GM21390 (cell line): ENCODE measurements around the gene DDX52.
"Not testable (repeated sequence)": the region's sequence is repeated elsewhere in the genome, so short reads cannot be mapped to it uniquely, and the experiment has no call there.

Experiments used
- ATAC-seq: cut with Tn5 transposase; IDR thresholded peaks from one replicate; pipeline ENCODE4 v1.9.1; 2021; ENCODE audit not compliant: unreplicated experiment

DDX52 gene

DNA sequence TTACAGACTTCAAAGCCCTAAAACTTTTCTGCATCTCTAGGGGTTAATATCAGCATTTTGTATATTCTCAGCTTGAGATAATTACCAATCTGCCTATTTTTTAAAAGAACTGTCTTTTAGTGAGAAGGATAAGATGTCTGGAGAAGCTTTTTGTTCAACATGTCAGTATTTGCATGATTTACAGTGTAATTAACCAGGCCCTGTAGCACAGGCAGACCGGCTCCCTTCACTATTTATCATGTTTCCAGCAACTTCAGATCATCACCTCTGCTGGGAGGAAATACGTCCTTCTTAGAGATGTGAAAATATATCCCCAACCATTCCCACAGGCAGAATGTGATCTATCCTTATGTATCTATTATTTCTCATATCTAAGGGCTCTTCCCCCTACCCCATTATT lies 8.6 kb upstream of the DDX52 start:
- ATAC-seq = no peak

GRCh38 chr17:37650419-37651003 lies 7.3 kb upstream of the DDX52 start:
- no peak for ATAC-seq

- ATAC-seq = no peak
These were observed 5.3 kb upstream of the DDX52 start for GRCh38 chr17:37648555-37648954.

DNA sequence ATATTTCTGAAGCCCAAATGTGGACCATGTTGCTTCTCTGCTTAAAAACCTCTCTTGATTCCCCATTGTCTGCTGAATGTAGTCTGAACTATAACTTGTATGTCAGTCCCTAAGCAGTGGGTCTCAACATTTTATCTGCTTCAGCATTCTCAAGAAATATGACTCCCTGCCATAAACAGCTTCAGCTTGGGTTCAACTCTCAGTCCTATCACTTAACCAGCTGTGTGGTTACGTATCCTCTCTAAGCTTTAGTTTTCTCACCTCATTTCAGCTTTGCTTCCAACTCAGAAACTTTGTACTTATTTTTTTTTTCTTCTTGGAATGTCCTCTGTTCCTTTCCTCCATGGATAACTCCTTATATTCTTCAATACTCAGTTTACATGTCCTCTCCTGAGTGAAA lies 4.6 kb upstream of the DDX52 start:
- no peak for ATAC-seq

DNA sequence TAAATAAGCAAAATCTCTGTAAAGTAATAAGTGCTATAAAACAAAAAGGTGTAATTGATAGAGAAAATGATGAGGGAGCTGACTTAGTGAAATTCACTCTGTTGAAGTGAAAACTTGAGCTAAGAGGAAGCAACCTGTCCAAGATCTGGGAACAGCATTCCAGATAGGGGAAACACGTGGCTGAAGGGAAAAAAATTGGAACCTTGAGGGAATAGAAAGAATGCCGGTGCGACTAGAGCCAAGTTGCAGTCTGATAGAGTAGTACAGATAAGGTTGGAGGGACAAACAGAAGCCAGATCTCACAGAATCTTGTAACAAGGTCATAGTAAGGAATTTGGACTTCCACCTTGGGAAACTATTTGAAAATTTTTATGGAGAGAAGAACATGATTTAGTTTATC lies 623 bp upstream of the DDX52 start:
- ATAC-seq = no peak

- ATAC-seq = no peak
These were observed 565 bp downstream of the DDX52 start for GRCh38 chr17:37642681-37643080.

DNA sequence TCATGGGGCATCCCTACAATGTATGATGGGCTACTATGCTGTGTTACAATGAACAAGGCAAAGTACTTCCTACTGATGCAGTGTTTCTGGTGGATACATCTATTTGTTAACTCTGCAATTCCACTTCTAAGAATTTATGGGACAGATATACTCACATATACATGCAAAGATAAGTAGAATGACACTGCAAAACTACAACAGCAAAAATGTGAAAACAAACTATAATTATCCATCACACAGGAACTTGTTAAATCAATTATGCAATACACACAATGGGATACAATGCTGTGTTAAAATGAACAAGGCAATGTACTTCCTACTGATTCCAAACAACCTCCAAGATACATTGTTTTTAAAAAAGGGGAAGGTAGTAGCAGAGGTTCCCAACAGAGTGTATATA lies 3.2 kb downstream of the DDX52 start:
- ATAC-seq = no peak

DNA sequence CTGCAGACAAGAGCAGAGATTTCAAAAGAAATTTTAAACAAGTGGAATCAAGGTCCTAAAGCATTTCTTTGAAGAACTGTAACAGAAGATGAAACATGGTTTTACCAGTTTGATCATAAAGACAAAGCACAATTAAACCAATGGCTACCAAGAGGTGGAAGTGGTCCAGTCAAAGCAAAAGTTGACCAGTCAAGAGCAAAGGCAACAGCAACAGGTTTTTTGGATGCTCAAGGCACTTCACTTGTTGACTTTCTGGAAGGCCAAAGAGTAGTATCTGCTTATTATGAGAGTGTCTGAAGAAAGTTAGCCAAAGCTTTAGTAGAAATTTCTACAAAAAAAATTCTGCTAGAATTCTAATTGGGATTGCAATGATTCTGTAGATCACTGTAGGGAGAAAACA lies 5.3 kb downstream of the DDX52 start:
- no peak for ATAC-seq

DNA sequence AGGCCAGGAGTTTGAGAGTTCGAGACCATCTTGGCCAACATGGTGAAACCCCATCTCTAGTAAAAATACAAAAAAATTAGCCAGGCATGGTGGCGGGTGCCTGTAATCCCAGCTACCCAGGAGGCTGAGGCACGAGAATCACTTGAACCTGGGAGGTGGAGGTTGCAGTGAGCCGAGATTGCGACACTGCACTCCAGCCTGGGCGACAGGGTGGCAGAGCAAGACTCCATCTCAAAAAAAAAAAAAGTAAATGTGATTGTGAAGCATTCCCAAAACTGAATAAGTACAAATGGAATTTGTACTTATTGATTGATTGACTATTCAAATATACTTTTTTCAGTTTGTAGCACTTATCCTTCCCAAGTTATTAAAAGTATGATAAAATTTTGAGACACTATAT lies 26.8 kb downstream of the DDX52 start:
- not testable (repeated sequence) for ATAC-seq

DNA sequence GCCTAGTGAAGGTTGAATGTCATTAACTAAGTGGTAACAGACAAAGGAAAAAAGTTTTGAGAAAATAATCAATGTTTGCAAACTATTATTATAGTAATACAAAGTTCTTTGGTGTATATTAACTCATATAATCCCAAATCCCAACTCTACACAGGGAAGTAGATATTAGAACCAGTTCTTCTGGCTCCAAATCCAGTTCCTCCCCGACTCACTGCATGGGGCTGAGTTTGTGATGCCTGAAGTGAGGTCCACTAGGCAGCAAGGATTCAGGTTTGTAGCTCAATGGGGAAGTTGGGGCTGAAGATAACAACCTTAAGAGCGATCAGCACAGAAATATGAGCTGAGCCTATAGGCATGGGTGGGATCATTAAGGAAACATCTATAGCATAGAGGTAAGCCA lies 28.4 kb downstream of the DDX52 start:
- ATAC-seq = no peak

DNA sequence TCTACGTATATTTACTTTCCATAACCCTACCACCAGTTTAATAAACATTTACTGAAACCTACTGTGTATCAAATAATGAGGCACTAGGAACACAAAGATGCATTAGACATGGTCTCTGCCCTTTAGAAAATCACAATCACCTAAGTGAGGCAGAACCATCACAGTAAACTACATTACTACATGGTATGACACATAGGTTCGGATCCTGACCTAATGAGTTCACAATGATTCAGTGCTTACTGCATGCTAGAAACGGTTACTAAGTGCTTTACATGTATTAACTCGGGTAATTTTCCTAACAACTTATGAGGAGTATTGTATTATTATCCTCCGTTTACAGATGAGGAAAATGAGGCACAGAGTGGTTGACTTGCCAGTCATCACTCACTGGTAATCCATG lies 28.9 kb downstream of the DDX52 start:
- ATAC-seq = no peak

DNA sequence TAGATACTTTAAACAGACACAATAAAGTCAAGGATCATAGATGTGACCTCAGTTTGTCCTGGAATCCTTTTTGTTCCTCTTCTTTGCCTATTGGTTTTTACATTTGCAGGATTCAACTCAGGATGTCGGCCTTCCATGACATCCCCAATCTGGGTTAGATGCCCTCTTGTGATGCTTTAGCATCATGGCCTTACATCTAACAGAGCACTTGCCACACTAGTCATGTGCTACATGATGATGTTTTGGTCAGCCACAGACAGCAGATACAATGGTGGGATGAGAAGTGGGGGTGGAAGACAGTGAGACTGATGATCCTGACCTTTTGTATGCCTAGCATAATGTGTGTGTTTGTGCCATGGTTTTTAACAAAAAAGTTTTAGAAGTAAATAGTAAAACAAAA lies 32.3 kb downstream of the DDX52 start:
- ATAC-seq = no peak

DNA sequence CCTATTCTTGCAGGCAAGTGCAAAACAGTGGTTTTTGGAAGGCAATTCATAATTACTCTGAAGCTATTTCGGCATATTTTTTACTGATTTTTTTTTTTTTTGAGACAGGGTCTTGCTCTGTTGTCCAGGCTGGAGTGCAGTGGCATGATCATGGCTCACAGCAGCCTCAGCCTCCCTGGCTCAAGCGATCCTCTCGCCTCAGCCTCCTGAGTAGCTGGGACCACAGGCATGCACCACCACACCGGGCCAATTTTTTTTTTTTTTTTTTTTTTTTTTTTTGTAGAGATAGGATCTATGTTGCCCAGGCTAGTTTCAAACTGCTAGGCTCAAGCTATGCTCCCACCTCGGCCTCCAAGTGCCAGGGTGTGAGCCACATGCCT lies 33.2 kb downstream of the DDX52 start:
- not testable (repeated sequence) for ATAC-seq

DNA sequence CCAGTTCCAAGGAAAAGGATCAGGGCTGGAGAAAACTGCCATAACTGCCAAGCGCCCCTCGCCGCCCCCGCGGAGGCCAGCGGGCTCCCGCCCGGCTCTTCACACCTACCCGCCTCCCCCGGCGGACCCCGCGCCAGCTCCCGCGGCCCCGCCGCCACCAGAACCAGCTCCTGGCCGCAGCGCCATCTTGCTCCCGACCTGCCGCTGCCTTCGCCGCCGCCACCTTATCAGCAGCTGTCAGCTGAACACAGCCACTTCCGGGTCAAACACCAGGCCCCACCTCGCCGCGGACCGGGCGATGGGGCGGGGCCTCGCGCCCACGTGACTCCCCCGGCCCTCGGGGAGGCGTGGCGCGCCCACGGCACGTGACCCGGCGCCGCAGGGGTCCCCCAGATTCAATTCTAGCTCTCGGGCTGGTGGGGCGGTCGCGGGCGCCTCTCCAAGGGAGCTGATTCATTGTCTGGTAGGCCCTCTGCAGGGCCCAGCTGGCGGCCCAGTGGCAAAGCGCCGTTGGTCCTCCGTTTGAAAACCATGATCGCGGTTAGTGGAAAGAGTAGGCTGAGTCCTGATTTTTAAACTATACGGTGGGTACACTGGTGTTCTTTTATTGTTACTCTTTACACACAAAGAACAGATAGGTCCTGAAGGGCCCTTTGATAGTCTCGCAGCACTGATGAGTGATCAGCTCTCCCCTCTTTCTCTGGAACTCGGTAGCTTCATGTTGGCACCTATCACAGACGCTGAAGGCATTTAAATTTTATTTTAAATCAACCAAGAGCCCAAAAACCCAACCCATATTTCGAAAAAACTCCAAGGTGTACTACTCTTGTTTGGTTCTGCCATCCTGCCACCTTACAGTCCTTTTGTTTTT lies 33.8 kb downstream of the DDX52 start, which contains the start of gene SYNRG:
TSS of gene SYNRG (minus strand) at position 249 of the 871 bp plus-strand sequence. CDS start at position 186, 63 bp downstream.
- ATAC-seq = peak; percentile 76

DNA sequence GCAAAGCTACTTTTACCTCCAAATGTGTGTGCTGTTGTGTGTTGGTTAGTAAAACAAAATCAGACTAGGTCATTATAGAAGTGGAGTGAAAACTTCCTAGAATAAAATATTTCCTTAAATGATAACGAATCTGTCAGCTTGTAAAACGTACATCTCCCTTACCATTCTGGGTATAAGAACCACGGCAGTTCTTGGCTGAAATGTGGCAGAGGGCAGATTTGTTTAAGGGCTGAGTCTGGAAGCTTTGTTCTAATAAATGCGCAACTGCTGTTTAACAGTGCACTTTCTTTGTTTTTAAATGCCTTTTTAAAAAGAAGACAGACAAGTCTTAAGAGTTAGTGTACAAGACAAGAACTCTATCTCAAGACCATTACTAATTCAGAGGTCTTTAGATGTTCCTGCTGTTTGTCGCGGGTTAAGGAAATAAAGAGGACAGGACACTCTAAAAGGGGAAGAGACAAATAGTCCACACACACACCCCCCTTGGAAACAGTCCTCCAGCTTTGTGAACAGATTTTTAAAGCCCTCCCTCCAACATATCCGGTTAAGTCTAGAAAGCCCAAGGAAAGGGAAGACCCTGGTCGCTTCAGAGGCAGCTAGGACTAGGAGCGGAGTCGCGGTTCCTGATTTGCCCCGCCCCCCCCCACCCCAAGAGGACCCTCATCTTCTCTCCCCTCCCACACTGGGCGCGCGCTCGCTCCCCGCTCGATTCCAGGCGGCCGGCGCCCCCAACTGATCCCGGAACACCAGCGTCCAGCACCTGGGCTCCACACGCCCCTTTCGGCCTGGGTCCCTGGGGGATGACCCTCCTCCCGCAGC lies 34.7 kb downstream of the DDX52 start:
- ATAC-seq = peak; percentile 19

GRCh38 chr17:37607637-37608331 lies 35.5 kb downstream of the DDX52 start:
- no peak for ATAC-seq

DNA sequence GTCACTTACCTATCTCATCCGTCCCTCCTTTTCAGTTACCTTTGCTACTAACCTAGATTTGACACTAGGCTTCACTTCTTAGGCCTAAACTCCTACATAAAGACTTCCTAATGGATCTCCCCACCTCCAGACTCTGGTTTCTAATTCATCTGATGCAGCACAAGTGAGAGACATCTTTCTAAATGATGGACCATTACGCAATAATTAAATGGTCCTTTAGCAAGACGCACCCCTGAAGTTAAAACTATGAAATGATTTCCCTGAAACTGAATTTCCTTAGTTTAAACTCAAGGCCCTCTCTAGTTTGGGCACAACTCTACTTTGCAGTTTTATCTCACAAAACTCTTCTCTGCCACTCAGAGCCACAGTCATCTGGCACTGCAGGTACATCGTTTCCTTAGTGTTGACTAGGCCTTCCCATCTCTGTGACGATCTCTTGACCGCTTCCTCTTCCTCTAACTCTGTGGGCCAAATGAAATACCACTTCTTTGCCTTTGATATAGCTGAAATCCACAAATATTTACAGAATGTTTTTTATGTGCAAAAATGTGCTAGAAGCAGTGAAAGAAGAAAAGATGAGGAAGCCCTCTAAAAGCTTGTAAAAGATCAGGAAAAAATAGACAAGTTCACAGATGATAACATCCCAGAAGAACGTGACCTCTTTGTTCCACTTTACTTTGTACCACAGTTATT lies 37.3 kb downstream of the DDX52 start:
- no peak for ATAC-seq

DNA sequence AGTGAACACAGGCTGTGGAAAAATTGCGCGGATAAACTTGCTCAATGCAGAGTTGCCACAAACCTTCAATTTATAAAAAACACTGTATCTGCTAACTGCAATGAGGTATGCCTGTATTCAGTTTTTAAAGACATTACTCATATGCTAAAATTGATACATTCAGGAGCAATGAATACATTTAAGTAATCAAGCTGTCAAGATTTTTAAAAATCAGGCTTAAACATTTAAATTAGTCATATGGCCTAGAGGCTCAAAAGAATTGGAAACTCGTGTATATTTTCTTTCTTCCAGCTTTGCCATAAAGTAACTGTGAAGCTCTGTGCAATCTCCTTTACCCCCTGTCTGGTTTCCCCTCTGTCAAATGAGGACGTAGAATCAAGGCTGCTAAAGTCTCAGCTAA lies 38.2 kb downstream of the DDX52 start:
- no peak for ATAC-seq

DNA sequence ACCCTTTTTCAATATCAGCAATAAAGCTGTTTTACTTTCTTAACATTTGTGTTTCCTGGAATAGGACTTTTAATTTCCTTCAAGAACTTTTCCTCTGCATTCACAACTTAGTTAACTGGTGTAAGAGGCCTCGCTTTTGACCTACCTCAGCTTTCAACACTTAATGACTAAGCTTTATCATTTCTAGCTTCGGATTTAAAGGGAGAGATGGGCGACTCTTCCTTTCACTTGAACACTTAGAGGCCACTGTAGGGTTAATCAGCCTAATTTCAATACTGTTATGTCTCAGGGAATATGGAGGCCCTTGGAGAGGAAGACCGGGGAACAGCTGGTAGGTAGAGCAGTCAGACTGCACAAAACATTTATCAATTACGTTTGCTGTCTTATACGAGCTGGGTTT lies 38.7 kb downstream of the DDX52 start:
- ATAC-seq = no peak

DNA sequence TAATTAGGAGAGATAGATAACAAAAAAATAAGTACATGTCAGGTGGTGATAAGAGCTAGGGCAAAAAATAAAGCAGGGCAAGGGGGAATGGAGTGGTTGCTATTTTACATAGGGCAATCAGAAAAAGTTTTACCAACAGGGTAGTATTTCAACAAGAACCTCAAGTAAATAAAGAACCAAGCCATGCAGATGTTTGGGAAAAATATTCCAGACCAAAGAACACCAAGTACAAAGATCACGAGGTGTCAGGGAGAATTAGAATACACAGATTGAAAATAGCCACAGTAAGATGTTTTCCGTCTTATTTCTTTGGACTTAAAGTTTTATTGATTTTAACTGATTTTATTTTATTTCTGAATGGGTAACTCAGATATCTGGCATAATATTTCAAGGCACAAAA lies 45.1 kb downstream of the DDX52 start:
- no peak for ATAC-seq

GRCh38 chr17:37592291-37592690 lies 51.0 kb downstream of the DDX52 start:
- no peak for ATAC-seq
